Bronchial epithelial cell (primary cell): ENCODE measurements around the gene IFT43. TPM values are rescaled to one million over a fixed set of nuclear protein-coding genes. Genes with fewer than 3 reads are reported as not detected.
A peak's percentile ranks its signal among the peaks of the same experiment; 100 is the strongest.

ENCODE experiments used
- DNase-seq: peaks from one replicate; pipeline ENCODE4 v3.0.0-alpha.2; 2010; ENCODE audit warnings: low read depth
- FAIRE-seq: peaks from 2 replicates; lab custom pipeline; 2011; peaks lifted over from hg19 to GRCh38; lab: Jason Lieb, UNC
- H3K27me3 ChIP-seq: 2 replicates; pipeline ENCODE4 v1.5.1; 2011; ENCODE audit warnings: low read length; ENCODE audit not compliant: control insufficient read depth, insufficient read depth
- H3K36me3 ChIP-seq: 2 replicates; pipeline ENCODE4 v1.5.1; 2011; ENCODE audit warnings: low read length; ENCODE audit not compliant: control insufficient read depth, insufficient read depth
- H3K4me3 ChIP-seq: 2 replicates; pipeline ENCODE4 v1.5.1; 2011; ENCODE audit warnings: mild to moderate bottlenecking, low read depth, low read length, control low read depth
- CTCF ChIP-seq: IDR thresholded peaks from 2 replicates; pipeline ENCODE4 v1.5.1; 2011; ENCODE audit warnings: mild to moderate bottlenecking, moderate library complexity, low read length, control low read depth, inconsistent platforms; ENCODE audit not compliant: insufficient read depth, severe bottlenecking
- total RNA-seq: library from RNA; depleted of rRNA; stranded (reverse); fragments of >200 nt; gene quantifications from 2 replicates; pipeline ENCODE4 v1.2.1, GENCODE V29; 2014

Gene IFT43
- total RNA-seq, 1 donor from 2014 or later = 24.0 TPM

- no peaks in the 10 kb centered on the region for H3K36me3 ChIP-seq
- H3K27me3 ChIP-seq = no peaks in the 10 kb centered on the region
- TF ChIP-seq CTCF = no peak
- no peak for FAIRE-seq
- no peak overlapping the region for H3K4me3 ChIP-seq
- DNase-seq = no peak
Observed at GRCh38 chr14:75976826-75977581, 8.6 kb upstream of the IFT43 start.

- Histone ChIP-seq H3K36me3 (no peaks in the 10 kb centered on the region), H3K27me3 (no peaks in the 10 kb centered on the region), H3K4me3 (no peak overlapping the region)
- peak; percentile 35 for DNase-seq
- TF ChIP-seq CTCF = no peak
- FAIRE-seq = no peak
Observed at GRCh38 chr14:75977582-75977943, 8.0 kb upstream of the IFT43 start.

DNA sequence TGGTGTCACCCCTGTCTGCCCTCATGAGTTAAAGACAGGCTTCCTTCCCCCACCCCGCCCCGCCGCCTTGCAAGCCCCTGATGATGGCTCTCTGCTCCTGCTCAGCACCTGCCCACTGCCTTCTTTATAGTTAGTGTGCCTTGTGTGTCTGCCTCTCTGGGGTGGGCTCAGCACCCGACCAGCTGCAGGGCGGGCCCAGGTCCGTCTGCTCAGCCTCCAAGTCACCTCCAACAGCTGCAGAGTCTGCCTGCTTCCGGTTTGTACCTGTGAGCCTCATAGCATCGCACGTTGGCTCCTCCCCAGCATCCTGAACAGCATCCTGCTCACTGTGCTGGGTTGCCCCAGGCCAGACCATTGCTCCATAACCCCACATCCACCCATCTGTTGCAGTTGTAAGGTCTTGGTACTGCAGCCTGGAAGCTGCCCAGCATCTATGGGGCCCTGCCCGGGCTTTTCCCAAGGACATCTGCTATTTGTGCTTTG, 7.3 kb upstream of the IFT43 start:
- no peak for TF ChIP-seq CTCF
- no peak overlapping the region for H3K4me3 ChIP-seq
- no peaks in the 10 kb centered on the region for H3K27me3 ChIP-seq
- no peak for FAIRE-seq
- DNase-seq = no peak
- H3K36me3 ChIP-seq = no peaks in the 10 kb centered on the region

GRCh38 chr14:75979071-75979571, 6.4 kb upstream of the IFT43 start:
- no peak for FAIRE-seq

DNA sequence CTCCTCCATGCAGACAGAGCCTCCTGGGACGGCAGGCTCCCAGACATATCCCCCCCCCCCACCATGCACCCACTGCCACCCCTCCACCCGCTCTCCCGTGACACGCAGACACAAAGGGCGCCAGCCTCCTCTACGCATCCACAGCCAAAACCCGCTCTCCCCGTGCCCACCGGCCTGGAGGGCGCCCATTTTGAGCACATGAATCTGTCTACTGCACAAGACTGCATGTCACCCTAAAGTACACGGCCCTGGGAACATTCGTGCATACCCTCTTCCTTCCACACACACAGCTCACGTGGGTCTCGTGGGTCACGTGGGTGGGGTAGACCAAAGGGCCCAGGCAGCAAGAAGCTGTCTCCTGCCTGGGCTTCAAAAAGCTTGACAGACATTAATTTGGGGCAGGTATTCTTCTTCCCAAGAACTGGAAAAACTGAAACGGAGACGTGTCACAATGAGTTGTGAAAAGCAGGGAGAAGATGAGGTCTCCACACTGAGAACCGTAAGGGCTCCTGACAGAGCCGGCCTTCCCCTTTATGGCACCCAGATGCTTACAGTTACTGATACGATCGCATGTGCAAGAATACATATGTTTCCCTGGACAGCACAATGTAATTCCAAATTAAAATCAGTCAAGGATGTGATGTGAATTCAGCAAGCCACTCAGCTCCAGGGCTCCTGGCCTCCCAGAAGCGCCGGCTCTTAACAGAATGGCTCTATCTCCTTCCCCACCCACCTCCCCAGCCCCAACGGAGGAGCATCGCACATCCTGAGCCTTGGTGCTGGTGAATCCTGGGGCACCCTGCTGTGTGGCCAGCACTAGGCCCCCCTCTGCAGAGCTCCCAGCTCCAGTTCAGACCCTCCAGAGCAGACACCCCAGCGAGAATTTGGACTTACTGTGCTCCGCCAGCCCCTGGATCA, 5.7 kb upstream of the IFT43 start:
- DNase-seq (no peak), FAIRE-seq (no peak)
- Histone ChIP-seq H3K36me3 (no peaks in the 10 kb centered on the region), H3K4me3 (no peak overlapping the region), H3K27me3 (no peaks in the 10 kb centered on the region)
- no peak for TF ChIP-seq CTCF

More at GRCh38 chr14:75979071-75979571, 6.4 kb upstream of the IFT43 start:
- peak; percentile 81 for TF ChIP-seq CTCF
- no peak for DNase-seq
- no peaks in the 10 kb centered on the region for H3K36me3 ChIP-seq
- H3K4me3 ChIP-seq = no peak overlapping the region
- no peaks in the 10 kb centered on the region for H3K27me3 ChIP-seq
